ENCODE results near the gene MANBA.

Gene MANBA

GRCh38 chr4:102760645-102761295 lies at the start of gene MANBA:
MANBA (minus strand) TSS chr4:102760968; CDS start chr4:102760894, 74 bp downstream.
- no peak for FAIRE-seq

DNA sequence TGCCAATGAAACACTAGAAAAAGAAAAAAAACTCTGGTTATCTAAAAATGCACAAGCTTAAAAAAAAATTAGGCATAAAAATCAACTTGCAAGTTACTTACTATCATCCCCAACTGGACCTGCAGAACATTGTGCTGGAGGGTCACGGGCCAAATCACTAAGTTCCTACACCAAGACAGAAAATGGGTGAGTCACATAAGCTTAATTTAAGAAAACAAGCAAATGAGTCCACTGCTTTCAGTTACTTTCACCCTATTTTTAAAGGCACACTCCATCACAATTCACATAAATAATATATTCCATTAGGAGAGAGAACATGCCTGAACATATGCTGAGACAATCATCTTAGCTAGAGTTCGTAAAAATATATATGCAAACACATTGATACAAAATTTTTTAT lies 48.9 kb upstream of the MANBA start:
- FAIRE-seq = peak; percentile 27

DNA sequence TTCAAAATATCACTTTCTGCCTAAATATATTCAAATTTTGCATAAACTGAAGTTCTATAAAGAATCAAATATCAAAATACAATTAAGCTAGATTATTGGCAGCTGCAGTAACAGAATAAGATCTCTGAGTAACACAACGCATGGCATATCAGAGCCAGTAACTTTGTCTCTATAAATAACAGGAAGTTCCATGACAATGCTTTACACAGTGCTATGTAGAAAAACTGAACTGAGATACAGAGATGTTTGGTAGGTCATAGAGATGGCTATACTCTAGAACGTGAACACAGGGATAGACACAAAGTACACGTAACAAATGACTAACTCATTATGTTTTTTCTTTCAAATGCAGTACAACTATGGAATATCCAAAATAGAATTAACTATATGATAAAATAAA lies 48.4 kb upstream of the MANBA start:
- no peak for FAIRE-seq

- no peak for FAIRE-seq
These were observed 47.2 kb upstream of the MANBA start for GRCh38 chr4:102808009-102808408.

DNA sequence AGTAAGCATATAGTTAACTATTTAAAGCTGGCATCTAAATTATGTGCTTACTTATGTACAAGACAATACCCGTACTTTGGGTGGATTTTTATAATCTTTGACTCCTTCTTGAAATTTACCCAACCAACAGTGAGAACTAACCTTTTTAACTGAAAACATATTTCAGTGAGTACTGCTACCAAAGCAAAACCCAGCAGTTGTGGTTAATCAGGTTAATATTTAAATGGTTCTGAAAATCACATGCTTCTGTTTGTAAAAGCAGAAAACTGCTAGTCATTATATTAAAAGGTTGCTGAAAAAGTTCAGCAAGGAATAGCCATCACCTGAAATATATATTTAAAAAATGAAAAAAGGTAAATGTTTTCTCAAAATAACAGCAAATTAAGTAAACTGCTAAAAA lies 46.6 kb upstream of the MANBA start:
- FAIRE-seq = peak; percentile 97

DNA sequence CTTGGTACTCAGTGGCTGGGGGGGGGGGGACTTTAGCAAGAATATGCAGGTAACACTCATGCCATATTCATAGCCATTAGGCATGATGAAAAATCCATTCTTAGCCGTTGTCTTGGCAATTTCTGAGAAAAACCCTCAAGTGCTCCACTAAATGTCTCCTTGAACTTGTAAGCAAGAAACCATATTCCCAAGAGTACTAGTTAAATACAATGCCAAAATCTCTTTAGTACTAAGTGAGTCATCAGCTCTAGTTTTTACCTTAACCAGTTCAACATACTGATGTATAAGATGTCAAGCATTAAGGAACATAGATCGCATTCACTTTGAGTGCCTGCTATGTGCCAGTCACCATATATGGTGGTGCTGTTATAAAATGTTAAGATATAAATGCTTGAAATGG lies 39.0 kb upstream of the MANBA start:
- FAIRE-seq = peak; percentile 73

DNA sequence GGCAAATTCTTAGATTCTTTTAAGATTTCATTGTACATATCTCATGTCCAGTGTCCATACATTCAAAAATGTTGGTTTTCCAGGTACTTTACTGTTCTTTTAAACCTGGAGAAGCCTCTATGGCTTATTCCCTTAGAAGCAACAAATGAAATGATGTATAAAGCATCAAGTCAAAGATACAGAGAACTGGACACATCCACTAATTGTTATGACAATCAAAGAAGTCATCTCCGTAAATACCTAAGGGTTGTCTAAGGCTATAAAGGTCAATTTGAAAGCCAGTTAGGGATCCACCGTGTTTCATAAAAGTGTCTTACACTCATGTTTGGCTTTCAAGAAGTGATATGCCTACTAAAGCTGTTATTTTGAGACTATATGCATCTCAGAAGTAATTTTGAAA lies 34.2 kb upstream of the MANBA start:
- FAIRE-seq = peak; percentile 77

GRCh38 chr4:102792361-102792936 lies 31.7 kb upstream of the MANBA start:
- FAIRE-seq = no peak

DNA sequence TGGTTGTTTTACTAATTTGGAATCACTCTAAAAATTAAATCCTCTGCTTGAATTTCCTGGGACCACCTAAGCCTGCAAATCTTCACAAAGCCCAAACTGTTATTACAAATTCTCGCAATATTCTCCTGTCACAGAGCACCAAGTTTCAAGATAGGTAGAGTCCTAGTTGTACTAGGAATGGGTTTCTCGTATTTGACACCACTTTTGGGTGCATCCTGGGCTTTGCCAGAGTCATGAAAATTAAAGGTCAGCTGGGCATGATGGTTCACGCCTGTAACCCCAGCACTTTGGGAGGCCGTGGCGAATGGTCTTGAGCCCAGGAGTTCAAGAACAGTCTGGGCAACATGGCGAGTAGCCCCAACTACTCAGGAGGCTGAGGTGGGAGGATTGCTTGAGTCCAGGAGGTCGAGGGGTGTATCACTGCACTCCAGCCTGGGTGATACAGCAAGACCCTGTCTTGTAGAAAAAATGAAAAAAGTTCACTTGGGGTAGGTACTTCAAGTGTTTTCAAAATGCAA lies 30.6 kb upstream of the MANBA start:
- no peak for FAIRE-seq

GRCh38 chr4:102789317-102789717 lies 28.5 kb upstream of the MANBA start:
- peak; percentile 30 for FAIRE-seq

DNA sequence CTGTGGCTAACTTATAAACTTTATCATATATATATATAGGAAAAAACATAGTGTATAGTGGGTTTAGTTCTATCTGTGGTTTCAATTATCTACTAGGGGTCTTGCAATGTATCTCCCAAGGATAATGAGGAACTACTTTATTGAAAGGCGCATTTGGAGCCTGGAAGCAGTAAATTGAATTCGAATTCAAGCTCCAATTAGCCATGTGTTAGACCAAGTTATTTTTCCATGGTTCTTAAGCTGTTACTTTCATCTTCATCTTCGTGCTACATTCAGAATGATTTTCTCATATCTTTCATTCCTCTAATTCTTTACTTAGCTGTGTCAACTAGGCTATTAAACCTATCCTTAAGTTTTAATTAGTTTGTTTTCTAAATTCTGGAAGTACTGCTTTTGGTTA lies 27.2 kb upstream of the MANBA start:
- no peak for FAIRE-seq

DNA sequence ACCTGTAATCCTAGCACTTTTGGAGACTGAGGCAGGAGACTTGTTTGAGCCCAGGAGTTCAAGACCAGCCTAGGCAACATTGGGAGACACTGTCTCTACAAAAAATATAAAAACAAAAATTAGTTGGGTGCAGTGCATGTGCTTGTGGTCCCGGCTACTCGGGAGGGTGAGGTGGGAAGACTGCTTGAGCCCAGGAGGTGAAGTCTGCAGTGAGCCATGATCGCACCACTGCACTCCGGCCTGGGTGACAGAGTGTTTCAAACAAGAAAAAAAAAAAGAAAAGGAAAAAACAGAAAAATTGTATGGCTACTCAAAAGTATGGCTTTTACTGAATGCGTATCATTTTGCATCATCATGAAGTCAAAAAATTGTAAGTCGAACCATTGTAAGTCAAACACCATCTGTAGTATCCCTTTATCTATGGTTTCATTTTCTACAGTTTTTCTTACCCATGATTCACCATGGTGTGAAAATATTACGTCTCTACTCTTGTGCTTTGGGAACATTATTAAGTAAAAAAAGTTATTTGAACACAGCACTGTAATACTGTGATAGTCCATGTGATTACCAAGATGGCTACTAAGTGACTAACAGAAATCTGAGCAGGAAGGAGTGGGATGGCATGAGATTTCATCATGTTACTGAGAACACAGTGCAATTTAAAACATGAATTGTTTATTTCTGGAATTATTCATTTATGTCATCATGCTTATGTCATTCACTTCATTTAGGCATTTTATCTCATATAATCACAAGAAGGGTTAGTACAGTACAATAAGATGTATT lies 26.5 kb upstream of the MANBA start:
- FAIRE-seq = no peak

DNA sequence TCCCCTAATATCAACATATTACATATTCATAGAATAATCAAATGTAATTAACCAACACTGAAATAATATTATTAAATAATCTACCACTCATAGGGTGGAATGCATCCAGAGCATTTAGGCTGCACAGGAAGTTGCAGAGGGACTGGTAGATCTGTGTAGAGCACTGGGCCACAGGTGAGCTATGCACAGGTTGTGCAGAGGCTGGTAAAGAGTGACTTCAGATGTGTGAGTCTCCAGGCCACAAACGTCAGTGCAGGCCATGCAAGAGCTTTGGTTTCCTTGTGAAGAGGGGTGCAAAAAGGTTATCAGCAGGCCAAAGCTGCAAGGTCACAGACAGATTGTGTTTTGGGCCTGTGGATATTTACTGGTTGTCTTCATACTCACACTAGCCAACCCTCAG lies 25.5 kb upstream of the MANBA start:
- no peak for FAIRE-seq

DNA sequence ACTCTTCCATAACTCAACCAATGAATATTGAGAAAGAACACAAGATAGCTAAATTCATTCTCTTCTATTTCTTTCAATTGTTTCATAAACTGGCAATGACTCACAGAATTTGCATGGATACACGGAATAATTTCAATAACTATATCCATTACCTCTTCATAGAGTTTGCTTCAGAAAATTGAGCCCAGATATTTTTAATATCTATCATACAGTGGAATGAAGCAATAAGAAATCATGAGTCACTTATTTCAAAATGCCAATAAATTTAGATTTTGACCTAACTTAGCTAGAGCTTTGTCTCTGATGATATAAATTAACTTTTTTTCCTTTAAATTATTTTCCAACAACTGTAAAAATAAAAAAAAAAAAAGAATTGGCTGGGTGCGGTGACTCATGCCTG lies 22.2 kb upstream of the MANBA start:
- no peak for FAIRE-seq

- FAIRE-seq = no peak
These were observed 20.8 kb upstream of the MANBA start for GRCh38 chr4:102781570-102781969.

- peak; percentile 99 for FAIRE-seq
These were observed 19.8 kb upstream of the MANBA start for GRCh38 chr4:102780476-102781144.

DNA sequence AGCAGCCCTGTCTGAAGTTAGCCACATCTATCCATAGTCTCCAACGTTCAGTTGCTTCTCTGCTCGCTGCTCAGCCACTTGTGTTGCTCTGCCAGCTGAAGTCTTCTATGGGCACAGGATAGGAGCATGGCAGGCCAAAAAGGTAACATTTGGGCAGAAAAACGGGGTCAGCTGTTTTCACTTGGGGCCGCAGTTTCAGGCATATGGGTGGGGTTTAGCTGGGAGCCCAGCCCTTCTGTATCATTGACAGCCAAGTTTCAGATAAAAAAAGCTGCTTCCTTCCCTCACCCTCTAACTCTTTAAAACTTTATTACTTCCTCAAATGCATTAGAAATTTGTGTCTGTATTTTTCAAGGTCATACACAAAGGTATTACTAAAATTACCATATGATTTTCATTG lies 18.4 kb upstream of the MANBA start:
- no peak for FAIRE-seq

GRCh38 chr4:102778720-102779119 lies 18.0 kb upstream of the MANBA start:
- no peak for FAIRE-seq

GRCh38 chr4:102775805-102776204 lies 15.0 kb upstream of the MANBA start:
- FAIRE-seq = no peak

DNA sequence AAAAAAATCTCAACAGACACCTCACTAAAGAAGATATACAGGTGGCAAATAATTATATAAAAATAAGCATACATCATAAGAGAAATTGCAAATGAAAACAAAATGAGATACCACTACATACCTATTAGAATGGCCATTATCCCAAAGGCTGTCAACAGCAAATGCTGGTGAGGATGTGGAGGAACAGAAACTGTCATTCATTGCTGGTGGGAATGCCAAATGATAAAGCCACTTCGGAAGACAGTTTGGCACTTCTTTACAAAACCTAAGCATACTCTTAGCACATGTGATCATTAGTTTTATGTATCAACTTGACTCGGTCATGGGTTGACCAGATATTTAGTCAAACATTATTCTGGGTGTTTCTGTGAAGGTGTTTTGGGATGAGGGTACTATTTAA lies 13.5 kb upstream of the MANBA start:
- FAIRE-seq = no peak

GRCh38 chr4:102772738-102773340 lies 12.1 kb upstream of the MANBA start:
- no peak for FAIRE-seq

DNA sequence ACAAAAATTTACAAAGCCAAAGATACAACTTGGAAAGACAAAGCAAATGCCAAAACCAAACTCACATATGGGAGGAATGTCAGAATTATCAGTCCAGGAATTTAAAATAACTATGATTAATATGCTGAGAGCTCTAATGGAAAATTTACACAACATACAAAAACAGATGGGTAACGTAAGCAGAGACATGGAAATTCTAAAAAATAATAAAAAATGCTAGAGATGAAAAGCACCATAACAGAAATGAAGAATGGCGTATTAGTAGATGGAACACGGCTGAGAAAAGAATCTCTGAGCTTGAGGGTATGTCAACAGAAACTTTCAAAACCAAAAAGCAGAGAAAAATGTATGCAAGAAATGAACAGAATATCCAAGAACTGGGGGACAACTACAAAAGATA lies 4.1 kb upstream of the MANBA start:
- FAIRE-seq = no peak

DNA sequence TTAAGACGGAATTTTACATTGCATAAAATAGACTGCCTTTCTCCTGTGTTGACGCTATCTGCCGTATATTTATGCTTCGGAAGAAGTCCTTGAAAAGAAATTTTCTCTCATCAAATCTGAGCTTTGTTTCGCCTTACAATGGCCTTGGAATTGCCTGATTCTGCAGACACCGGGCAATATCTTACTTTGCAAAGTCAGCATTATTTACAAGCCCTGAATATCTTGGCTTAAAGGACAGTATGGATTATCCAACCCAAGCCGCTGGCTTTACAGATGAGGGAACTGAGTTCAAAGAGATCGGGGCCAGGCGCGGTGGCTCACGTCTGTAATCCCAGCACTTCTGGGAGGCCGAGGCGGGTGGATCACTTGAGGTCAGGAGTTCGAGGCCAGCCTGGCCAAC lies 1.1 kb upstream of the MANBA start:
- FAIRE-seq = no peak
